GM10248 (cell line): Measurements from ENCODE around the gene PAQR9.

ENCODE experiments used
- CTCF ChIA-PET: fragments of 300-600 bp; sonication (Branson Sonifier 250); formaldehyde crosslinking; extraction: SDS; loops from one replicate; lab custom pipeline; 2021; ENCODE audit warnings: antibody characterized with exemption; lab: Yijun Ruan, JAX
- POLR2A ChIA-PET: fragments of 350-650 bp; sonication (Branson Sonifier 250); formaldehyde crosslinking; extraction: SDS; loops from one replicate; lab custom pipeline; 2020; ENCODE audit warnings: antibody characterized with exemption; lab: Yijun Ruan, JAX
- DNase-seq: peaks from one replicate; pipeline ENCODE4 v3.0.0; 2012; ENCODE audit errors: extremely low spot score
- TF ChIP-seq, protein P1 (sequence below): IDR thresholded peaks from 2 replicates; pipeline ENCODE4 v1.5.1; 2012; ENCODE audit warnings: mild to moderate bottlenecking, low read depth; ENCODE audit errors: extremely low read depth, missing control alignments, control extremely low read depth

The PAQR9 gene

DNA sequence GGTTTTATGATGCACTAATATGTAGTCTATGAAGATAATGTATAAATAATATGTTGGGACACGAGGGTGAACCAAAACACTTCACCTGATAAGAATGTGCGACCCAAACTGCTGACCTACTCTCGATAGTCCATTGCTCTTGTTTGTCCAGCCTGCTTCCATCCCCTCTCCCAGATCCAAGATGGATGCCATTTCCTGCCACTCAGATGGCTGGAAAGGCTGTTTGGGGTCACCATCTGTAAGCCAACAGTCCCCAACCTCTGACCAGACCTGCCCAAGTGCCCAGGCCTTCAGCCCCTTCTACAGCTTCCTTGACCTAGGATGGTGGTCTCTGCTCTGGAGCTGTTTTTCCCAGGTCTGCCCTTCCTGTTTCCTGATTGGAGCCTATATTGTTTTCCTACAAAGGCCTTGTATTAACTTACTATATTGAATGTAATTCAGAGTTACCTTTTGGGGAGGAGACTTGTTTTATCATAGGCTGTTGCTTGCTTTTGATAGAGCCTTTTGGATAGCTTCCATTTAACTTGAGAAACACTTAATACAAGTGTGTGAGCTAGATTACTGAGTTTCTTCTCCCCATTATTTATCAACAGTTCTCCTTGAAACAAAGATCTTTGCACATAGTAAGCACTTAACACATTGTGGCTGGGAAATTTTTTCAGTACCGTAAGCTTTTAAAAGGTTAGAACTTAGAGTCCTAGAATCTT is 5.0 kb upstream of the PAQR9 start:
- TF ChIP-seq, protein P1, sequence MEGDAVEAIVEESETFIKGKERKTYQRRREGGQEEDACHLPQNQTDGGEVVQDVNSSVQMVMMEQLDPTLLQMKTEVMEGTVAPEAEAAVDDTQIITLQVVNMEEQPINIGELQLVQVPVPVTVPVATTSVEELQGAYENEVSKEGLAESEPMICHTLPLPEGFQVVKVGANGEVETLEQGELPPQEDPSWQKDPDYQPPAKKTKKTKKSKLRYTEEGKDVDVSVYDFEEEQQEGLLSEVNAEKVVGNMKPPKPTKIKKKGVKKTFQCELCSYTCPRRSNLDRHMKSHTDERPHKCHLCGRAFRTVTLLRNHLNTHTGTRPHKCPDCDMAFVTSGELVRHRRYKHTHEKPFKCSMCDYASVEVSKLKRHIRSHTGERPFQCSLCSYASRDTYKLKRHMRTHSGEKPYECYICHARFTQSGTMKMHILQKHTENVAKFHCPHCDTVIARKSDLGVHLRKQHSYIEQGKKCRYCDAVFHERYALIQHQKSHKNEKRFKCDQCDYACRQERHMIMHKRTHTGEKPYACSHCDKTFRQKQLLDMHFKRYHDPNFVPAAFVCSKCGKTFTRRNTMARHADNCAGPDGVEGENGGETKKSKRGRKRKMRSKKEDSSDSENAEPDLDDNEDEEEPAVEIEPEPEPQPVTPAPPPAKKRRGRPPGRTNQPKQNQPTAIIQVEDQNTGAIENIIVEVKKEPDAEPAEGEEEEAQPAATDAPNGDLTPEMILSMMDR, result no peak
- ChIA-PET CTCF (interaction anchor here (1.1 to 2.3 kb wide), 4 partner anchors 8 to 39 kb away, joined by 3 to 7 read pairs (median 4); no protein-coding TSS in a partner anchor), POLR2A (no interaction called here)
- no peak for DNase-seq

DNA sequence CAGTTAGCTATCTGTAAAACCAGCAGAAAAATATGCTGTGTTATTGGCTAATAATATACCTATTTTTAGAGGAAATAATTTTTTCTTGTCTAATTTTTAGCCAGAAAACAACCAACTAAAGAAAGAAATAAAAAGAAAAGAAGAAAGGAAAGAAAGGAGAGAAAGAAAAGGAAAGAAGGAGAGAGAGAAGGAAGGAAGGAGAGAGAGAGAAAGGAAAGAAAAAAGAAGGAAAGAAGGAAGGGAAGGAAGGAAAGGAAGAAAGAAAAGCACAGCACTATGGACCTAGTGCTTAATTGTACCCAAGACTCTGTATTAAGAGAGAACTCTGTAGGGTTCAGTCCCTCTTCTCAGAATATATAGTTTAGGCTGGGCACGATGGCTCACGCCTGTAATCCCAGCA is 3.3 kb upstream of the PAQR9 start:
- POLR2A ChIA-PET, result no interaction called here
- DNase-seq, result no peak
- TF ChIP-seq, protein P1, result no peak
- CTCF ChIA-PET, result interaction anchor here (2.0 to 2.3 kb wide), 2 partner anchors 8 to 138 kb away, joined by 6 to 9 read pairs; no protein-coding TSS in a partner anchor

GRCh38 chr3:142965581-142965980 is 2.1 kb upstream of the PAQR9 start:
- ChIA-PET POLR2A (no interaction called here), CTCF (interaction anchor here (0.9 to 2.3 kb wide), 6 partner anchors 9 to 141 kb away, joined by 3 to 9 read pairs (median 4); no protein-coding TSS in a partner anchor)
- DNase-seq, result no peak
- TF ChIP-seq, protein P1, result no peak

- ChIA-PET POLR2A (interaction anchor here (0.6 kb wide), 1 partner anchor 80 kb away, joined by 5 read pairs; no protein-coding TSS in a partner anchor), CTCF (interaction anchor here (1.1 kb wide), 1 partner anchor 16 kb away, joined by 3 read pairs; no protein-coding TSS in a partner anchor)
- TF ChIP-seq, protein P1, result no peak
- no peak for DNase-seq
Measured at GRCh38 chr3:142963234-142963515, 299 bp downstream of the PAQR9 start.

- peak; percentile 10 for DNase-seq
- POLR2A ChIA-PET, result interaction anchor here (0.6 kb wide), 1 partner anchor 80 kb away, joined by 5 read pairs; no protein-coding TSS in a partner anchor
- TF ChIP-seq, protein P1, result no peak
- CTCF ChIA-PET, result interaction anchor here (1.1 kb wide), 1 partner anchor 15 kb away, joined by 3 read pairs; no protein-coding TSS in a partner anchor
Measured at GRCh38 chr3:142962520-142963233, 797 bp downstream of the PAQR9 start.

DNA sequence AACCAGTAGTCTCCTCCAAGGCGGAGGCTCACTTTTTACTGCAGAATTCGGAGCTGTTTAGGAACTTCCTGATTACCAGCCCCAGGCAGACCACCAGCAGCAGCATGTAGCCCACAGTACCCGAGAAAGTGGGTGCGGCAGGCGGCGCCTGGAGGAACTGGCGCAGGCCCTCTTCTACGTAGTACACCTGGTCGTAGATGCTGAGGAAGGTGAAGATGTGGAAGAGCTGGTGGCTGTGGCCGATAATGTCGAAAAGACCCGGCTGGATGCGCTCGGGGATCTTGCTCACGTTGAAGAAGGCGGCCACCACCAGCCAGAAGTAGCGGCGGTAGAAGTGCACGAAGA is 1.3 kb downstream of the PAQR9 start:
- no peak for DNase-seq
- TF ChIP-seq, protein P1, result no peak
- ChIA-PET CTCF (interaction anchor here (1.1 kb wide), 1 partner anchor 14 kb away, joined by 3 read pairs; no protein-coding TSS in a partner anchor), POLR2A (no interaction called here)
